Measurements from ENCODE around the gene WDR54. TPM values are rescaled to one million over a fixed set of nuclear protein-coding genes. Genes with fewer than 3 reads are reported as not detected.

The WDR54 gene
- total and polyA plus RNA-seq, 10 of the 15 experiments (the other 5 are each of a cell fraction or from before 2014, with no cell fraction given) = 38.2 to 116 (median 89.1) TPM

DNA sequence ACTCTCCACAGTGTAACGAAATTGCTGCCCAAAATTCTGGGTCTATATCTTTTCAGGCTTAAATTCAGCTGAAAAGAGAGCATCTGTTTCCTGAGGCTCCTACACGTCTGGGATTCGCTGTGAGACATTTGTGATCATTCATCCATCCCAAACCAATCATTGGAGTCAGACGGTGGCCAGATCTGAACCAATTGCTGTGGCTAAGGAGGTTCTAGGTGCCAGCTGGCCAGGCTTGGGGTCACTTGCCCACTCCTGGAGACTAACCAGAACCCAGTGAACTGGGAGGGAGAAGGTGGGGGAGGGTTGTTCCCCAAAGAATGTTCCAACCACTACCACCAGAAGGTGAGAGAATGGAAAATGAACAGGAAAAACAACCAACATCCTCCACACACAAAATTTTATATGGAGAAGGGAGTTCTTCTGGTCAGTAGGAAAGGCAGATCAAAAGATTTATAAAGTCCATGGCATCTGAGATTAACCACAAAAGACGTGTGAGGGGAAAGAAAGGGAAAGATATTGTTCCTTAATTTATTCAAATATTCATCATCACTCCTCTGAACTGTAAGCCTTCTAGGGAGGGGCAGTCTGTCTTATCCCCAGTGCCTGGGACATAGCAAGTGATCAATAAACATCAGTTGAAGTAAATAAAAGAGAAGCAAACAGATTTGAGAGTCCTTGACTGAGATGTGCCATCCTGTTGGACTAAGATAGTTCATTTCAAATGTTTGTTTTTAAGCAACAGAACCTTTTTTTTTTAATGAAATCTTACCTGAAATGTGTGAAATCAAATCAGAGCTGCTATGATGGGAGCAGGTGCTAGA is 23.2 kb downstream of the WDR54 start (continued):
- no peak for TF ChIP-seq SP1 (IDR thresholded peaks at IDR 0.05; ENCODE audit: low read depth, low read length)
- no peak for TF ChIP-seq SUPT20H (IDR thresholded peaks at IDR 0.05; ENCODE audit: borderline replicate concordance, control insufficient read depth, low read depth, low read length)
- no peak for TF ChIP-seq IKZF1 (conservative IDR thresholded peaks at IDR 0.05)
- no peak for TF ChIP-seq ASH2L (IDR thresholded peaks at IDR 0.05; ENCODE audit: borderline replicate concordance, low read depth)
- TF ChIP-seq SPI1 (IDR thresholded peaks at IDR 0.05; ENCODE audit: borderline replicate concordance, insufficient read depth, low read depth, low read length) = no peak
- no peak for TF ChIP-seq RCOR1 (conservative IDR thresholded peaks at IDR 0.05; ENCODE audit: low read depth, low read length)
- no peak for TF ChIP-seq SMAD5 (IDR thresholded peaks at IDR 0.05; ENCODE audit: low read depth)
- no peak for TF ChIP-seq NFIC (IDR thresholded peaks at IDR 0.05; ENCODE audit: low read depth, low read length)

DNA sequence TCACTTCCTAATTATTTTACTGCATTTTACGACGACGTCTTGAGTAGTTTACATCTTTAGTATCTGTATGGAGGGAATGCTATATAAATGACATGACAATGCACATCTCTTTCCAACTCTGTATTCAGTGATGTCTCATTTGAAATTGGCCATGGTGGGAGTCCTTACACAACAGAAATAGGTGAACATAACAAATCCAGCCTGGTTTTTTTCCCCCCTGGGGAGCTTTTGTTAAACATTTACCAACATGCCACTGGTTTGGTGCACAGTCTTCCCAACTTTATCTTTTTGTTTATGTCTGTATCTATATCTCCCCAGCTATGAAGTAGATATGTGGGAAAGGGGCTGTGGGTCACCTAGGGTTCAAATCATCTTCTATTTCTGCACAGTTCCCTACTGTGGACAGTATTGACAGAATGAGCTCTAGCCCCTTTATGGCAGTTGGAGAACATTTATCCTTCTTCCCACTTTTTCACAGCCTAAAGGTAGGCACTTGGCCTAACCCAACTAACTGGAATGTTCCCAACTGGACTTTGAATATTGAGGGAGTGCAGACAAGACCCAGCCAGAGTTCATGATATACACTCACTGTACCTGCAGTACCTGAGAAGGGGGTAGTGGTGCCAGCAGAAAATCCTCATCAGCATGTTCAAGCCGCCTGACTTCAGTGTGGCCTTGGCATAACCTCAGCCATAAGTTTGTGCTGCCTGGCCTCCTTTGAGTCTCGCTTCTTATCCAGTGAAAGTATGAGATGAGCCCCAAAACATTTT is 25.9 kb downstream of the WDR54 start:
- Histone ChIP-seq H3K36me3 (ENCODE audit: control insufficient read depth in 2 of 2, insufficient read depth in 2 of 2, low read length in 1 of 2) (no peaks in the 10 kb centered on the region), H3K4me1 (ENCODE audit: control insufficient read depth, insufficient read depth, low read length) (no peaks in the 10 kb centered on the region), H3K9ac (ENCODE audit: control insufficient read depth, insufficient read depth, low read length) (no peak overlapping the region), H2AFZ (ENCODE audit: control insufficient read depth, low read depth, low read length) (no peak overlapping the region), H3K9me3 (replicated peaks; ENCODE audit: control insufficient read depth, insufficient read depth, low read length) (no peaks in the 10 kb centered on the region), H3K27ac (ENCODE audit: control insufficient read depth, insufficient read depth) (no peak overlapping the region), H3K4me3 (no peak overlapping the region), H3K27me3 (replicated peaks in 1 of 2; ENCODE audit: control insufficient read depth in 2 of 2, insufficient read depth in 2 of 2, low read length in 1 of 2) (peaks cover 0 to 1% of the 10 kb centered on the region in 2 experiments; a peak in 1 of 4 replicates), H4K20me1 (ENCODE audit: control insufficient read depth, insufficient read depth) (no peaks in the 10 kb centered on the region), H3K4me2 (ENCODE audit: control insufficient read depth, insufficient read depth) (no peak overlapping the region), H3K79me2 (ENCODE audit: control insufficient read depth, insufficient read depth, low read length) (no peaks in the 10 kb centered on the region)
- ChIA-PET SMC1A (ENCODE audit: uncharacterized antibody, unreplicated experiment) (interaction anchor here (0.8 kb wide), 1 partner anchor 11 kb away, joined by 3 read pairs; no protein-coding TSS in a partner anchor), RAD21 (ENCODE audit: unreplicated experiment) (no interaction called here), CTCF (interaction anchor here (0.9 to 1.1 kb wide), 3 partner anchors 9 to 113 kb away, joined by 3 read pairs; partner anchors contain the start of genes CCDC142 and TTC31), POLR2A (no interaction called here)
- WGBS (ENCODE audit: insufficient coverage, insufficient replicate concordance, low lambda C conversion rate, missing lambda C conversion rate) = 87% methylated on average over 5 of the region's 5 CpGs
- FAIRE-seq (no peak), ATAC-seq (no peak), DNase-seq (ENCODE audit: low read depth, low spot score) (no peak)
- BruUV-seq (replicated peaks) = no TSS peak
- intact Hi-C loops (cut with micrococcal nuclease; ENCODE audit: unreplicated experiment) = no loop called here
- in situ Hi-C loops (cut with MboI) = no loop called here
- TF ChIP-seq SMAD5 (IDR thresholded peaks at IDR 0.05; ENCODE audit: low read depth) (no peak), NBN (IDR thresholded peaks at IDR 0.05) (no peak), NFYB (IDR thresholded peaks at IDR 0.05; ENCODE audit: insufficient read depth, low read depth, low read length) (no peak), YY1 (IDR thresholded peaks at IDR 0.05; ENCODE audit: low read depth, low read length) (no peak)

Data from GM12878 (cell line).